ENCODE data around the gene MRPS2. TPM values are rescaled to one million over a fixed set of nuclear protein-coding genes. Genes with fewer than 3 reads are reported as not detected.

MRPS2 gene
- total and polyA plus RNA-seq, 9 of the 15 experiments (the other 6 are each of a cell fraction or from before 2014, with no cell fraction given), result 8.0 to 167 (median 81.3) TPM

DNA sequence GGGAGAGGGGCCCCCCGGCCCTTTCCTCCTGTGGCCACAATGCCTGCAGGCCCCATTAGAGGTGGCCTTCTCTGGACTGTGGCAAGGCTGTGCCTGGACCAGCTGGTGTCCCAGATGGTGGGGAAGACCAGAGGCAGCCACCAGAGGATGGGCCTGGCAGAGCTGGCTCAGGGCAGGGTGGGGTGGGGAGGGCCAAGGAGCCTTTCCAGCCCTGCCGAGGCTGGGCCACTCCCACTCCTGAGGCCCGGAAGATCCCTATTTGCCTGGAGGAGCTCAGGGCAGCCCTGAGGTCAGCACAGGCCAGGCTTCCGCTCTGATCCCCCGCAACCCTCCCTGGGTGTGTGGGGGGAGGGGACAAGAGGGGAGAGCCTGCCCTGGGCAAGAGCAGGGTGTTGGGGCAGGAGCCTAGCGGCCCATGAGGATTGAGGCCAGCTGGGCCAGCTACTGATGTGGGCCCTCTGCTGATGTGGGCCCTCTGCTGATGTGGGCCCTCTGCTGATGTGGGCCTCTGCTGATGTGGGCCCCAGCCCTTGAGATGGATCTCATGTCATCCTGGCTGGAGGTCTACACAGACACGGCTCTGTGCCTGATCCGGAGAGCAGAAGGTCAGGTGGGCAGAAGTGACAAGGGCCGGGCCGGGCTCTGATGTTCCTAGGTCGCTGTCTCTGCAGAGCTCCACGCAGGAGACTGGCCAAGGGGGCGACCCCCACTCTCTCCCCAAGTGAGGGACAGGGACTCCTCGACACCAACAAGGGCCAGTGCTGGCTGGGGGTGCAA lies 6.0 kb downstream of the MRPS2 start (continued):
- TF ChIP-seq, protein P1, sequence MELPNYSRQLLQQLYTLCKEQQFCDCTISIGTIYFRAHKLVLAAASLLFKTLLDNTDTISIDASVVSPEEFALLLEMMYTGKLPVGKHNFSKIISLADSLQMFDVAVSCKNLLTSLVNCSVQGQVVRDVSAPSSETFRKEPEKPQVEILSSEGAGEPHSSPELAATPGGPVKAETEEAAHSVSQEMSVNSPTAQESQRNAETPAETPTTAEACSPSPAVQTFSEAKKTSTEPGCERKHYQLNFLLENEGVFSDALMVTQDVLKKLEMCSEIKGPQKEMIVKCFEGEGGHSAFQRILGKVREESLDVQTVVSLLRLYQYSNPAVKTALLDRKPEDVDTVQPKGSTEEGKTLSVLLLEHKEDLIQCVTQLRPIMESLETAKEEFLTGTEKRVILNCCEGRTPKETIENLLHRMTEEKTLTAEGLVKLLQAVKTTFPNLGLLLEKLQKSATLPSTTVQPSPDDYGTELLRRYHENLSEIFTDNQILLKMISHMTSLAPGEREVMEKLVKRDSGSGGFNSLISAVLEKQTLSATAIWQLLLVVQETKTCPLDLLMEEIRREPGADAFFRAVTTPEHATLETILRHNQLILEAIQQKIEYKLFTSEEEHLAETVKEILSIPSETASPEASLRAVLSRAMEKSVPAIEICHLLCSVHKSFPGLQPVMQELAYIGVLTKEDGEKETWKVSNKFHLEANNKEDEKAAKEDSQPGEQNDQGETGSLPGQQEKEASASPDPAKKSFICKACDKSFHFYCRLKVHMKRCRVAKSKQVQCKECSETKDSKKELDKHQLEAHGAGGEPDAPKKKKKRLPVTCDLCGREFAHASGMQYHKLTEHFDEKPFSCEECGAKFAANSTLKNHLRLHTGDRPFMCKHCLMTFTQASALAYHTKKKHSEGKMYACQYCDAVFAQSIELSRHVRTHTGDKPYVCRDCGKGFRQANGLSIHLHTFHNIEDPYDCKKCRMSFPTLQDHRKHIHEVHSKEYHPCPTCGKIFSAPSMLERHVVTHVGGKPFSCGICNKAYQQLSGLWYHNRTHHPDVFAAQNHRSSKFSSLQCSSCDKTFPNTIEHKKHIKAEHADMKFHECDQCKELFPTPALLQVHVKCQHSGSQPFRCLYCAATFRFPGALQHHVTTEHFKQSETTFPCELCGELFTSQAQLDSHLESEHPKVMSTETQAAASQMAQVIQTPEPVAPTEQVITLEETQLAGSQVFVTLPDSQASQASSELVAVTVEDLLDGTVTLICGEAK (IDR thresholded peaks at IDR 0.05), result peak; percentile 52; the same call in 1 of the 2 replicates
- TF ChIP-seq, protein P1 (CRISPR knock-in tag; IDR thresholded peaks at IDR 0.05), result no peak
- TF ChIP-seq NR2C1 (IDR thresholded peaks at IDR 0.05), result no peak
- peak; percentile 32; the same call in 1 of the 2 replicates for TF ChIP-seq NR2C1 (tag; IDR thresholded peaks at IDR 0.05)
- no peak for TF ChIP-seq SMARCC2 (IDR thresholded peaks at IDR 0.05; ENCODE audit: low read depth)
- TF ChIP-seq RBFOX2 (IDR thresholded peaks at IDR 0.05; ENCODE audit: low read depth, low read length), result peak; percentile 58; the same call in 1 of the 2 replicates
- TF ChIP-seq SRF (CRISPR knock-in tag; IDR thresholded peaks at IDR 0.05), result peak in 1 of 2 experiments; percentile 84; a peak in 2 of 4 replicates
- no peak for TF ChIP-seq FOXA1 (IDR thresholded peaks at IDR 0.05; ENCODE audit: borderline replicate concordance)
- peak; percentile 78 for TF ChIP-seq GABPA (tag; conservative IDR thresholded peaks at IDR 0.05; ENCODE audit: low read depth)
- peak; percentile 74 for TF ChIP-seq CBX1 (IDR thresholded peaks at IDR 0.05; ENCODE audit: low read depth)
- TF ChIP-seq HMGN3 (IDR thresholded peaks at IDR 0.05; ENCODE audit: borderline replicate concordance, extremely low read depth, insufficient read length, low read depth, low read length), result peak; percentile 19
- no peak for TF ChIP-seq FOS (IDR thresholded peaks at IDR 0.05; ENCODE audit: extremely low read depth, insufficient read length)
- TF ChIP-seq ZBTB8A (IDR thresholded peaks at IDR 0.05; ENCODE audit: partially characterized antibody), result no peak
- TF ChIP-seq ESRRA (IDR thresholded peaks at IDR 0.05; ENCODE audit: borderline replicate concordance, low read depth), result peak; percentile 53; the same call in 1 of the 2 replicates
- TF ChIP-seq NFRKB (IDR thresholded peaks at IDR 0.05; ENCODE audit: low read depth), result peak; percentile 70; the same call in 1 of the 2 replicates
- peak; percentile 63; the same call in 1 of the 2 replicates for TF ChIP-seq CTBP1 (IDR thresholded peaks at IDR 0.05; ENCODE audit: borderline replicate concordance)
